ENCODE results near the gene HOXC6. TPM values are rescaled to one million over a fixed set of nuclear protein-coding genes. Genes with fewer than 3 reads are reported as not detected.

The HOXC6 gene
- total and polyA plus RNA-seq, 12 donors: 0.03 to 0.36 (median 0.18) TPM; not detected in 6

- no peak for DNase-seq
- peaks cover 0 to 21% (median 8%) of the 10 kb centered on the region in 9 donors for H3K4me1 ChIP-seq
- no peaks in the 10 kb centered on the region for H3K9me3 ChIP-seq
- WGBS, 2 donors: 9 to 16% methylated on average over 24 of the region's 24 CpGs
- H3K36me3 ChIP-seq: no peaks in the 10 kb centered on the region
- peaks cover 21 to 99% (median 98%) of the 10 kb centered on the region in 7 donors for H3K27me3 ChIP-seq
- no peak for ATAC-seq
- intact Hi-C loops (cut with DNase I): no loop called here
- H3K4me3 ChIP-seq: peak overlapping the region in 1 of 10 donors; percentile 3
- H3K27ac ChIP-seq: no peak overlapping the region
- TF ChIP-seq, protein P1, sequence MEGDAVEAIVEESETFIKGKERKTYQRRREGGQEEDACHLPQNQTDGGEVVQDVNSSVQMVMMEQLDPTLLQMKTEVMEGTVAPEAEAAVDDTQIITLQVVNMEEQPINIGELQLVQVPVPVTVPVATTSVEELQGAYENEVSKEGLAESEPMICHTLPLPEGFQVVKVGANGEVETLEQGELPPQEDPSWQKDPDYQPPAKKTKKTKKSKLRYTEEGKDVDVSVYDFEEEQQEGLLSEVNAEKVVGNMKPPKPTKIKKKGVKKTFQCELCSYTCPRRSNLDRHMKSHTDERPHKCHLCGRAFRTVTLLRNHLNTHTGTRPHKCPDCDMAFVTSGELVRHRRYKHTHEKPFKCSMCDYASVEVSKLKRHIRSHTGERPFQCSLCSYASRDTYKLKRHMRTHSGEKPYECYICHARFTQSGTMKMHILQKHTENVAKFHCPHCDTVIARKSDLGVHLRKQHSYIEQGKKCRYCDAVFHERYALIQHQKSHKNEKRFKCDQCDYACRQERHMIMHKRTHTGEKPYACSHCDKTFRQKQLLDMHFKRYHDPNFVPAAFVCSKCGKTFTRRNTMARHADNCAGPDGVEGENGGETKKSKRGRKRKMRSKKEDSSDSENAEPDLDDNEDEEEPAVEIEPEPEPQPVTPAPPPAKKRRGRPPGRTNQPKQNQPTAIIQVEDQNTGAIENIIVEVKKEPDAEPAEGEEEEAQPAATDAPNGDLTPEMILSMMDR (IDR thresholded peaks at IDR 0.05): no peak
Observed at GRCh38 chr12:54051874-54052437, 23.7 kb downstream of the HOXC6 start.

DNA sequence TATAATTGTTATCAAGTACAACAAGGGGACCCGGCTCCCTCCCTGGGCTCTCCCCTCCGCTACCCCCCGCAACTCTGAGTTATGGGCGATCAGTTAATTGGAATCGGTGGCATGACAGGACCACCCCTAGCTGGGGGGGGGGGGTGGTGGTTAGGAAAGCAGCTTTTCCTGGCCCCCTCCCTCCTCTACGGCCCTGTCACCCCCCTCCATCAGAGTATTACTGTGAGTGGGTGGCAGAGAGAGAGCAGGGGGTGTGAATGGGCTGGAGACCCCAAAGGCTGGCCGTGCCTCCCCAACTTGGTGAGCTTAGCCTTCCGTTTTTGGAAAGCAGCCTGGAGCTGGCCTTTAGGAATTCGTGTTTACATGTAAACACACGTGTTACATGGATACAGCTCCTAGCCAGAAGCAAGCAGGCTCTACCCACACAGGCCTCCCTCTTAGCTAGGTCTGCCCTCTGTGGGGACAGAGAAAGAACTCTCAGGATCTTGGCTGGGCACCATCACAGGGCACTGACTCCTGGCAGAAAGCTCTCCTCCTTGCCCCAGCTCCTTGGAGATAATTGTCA is 24.3 kb downstream of the HOXC6 start:
- TF ChIP-seq, protein P1 (IDR thresholded peaks at IDR 0.05): no peak
- Histone ChIP-seq H3K36me3 (no peaks in the 10 kb centered on the region), H3K27me3 (peaks cover 16 to 99% (median 97%) of the 10 kb centered on the region in 7 donors), H3K9me3 (no peaks in the 10 kb centered on the region), H3K27ac (peak overlapping the region in 1 of 10 donors; percentile 61), H3K4me3 (peak overlapping the region in 3 of 10 donors; percentile 3 to 52 (median 52)), H3K4me1 (peaks cover 0 to 16% (median 4%) of the 10 kb centered on the region in 9 donors)
- 6 to 20% methylated on average over 10 of the region's 10 CpGs for WGBS, 2 donors
- DNase-seq: no peak
- intact Hi-C loops (cut with DNase I): no loop called here
- ATAC-seq: peak in 5 of 8 donors; percentile 10 to 39 (median 15)

DNA sequence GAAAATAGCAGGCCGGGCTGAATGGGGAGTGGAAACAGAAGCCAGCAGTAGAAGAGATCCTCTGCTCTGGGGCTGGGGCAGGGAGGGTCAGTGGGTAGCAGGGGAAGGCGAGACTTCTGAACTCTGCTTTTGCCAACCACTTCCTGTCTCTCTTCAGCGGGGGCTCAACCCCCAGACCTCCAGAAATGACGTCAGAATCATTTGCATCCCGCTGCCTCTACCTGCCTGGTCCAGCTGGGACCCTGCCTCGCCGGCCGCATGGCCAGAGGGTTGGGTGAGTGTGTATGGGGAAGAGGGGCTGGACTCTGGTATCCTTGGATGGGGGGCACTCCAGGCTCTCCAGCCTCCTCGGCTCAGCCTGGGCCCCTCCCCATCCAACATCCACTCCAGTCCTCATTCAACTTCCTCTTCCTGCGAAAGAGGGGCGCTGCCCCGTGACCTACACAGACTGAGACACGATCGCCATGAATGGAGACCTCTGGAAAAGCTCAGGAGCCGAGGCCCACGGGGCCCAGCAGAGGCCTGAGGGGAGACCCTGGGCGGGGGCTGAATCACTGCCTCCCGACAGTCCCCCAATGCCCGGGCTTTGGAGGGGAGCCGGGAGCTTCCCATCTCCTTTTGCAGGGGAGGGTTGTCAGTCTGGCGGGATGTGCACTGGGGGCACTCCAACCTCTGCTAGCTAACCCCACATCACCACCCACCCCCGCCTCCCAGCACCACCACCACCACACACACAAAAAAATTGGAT is 24.9 kb downstream of the HOXC6 start:
- intact Hi-C loops (cut with DNase I): no loop called here
- ATAC-seq: peak in 6 of 8 donors; percentile 8 to 53 (median 45)
- no peaks in the 10 kb centered on the region for H3K36me3 ChIP-seq
- TF ChIP-seq, protein P1 (IDR thresholded peaks at IDR 0.05): no peak
- peak overlapping the region in 1 of 10 donors; percentile 61 for H3K27ac ChIP-seq
- peaks cover 13 to 99% (median 97%) of the 10 kb centered on the region in 7 donors for H3K27me3 ChIP-seq
- peak overlapping the region; percentile 14 to 52 (median 39) for H3K4me3 ChIP-seq
- DNase-seq: no peak
- 3 to 5% methylated on average over 22 of the region's 22 CpGs for whole genome bisulfite sequencing, 2 donors
- no peaks in the 10 kb centered on the region for H3K9me3 ChIP-seq
- peaks cover 0 to 16% (median 4%) of the 10 kb centered on the region in 9 donors for H3K4me1 ChIP-seq
